MCF 10A (cell line): Measurements from ENCODE around the gene NR2F1-AS1. TPM values are rescaled to one million over a fixed set of nuclear protein-coding genes. Genes with fewer than 3 reads are reported as not detected.

Experiments
- BruUV-seq: library from RNA; stranded (reverse); fragments of 400-500 nt; replicated peaks from 2 replicates; lab custom pipeline; 2021; lab: Mats Ljungman, UMichigan
- CTCF ChIA-PET: fragments of 300-600 bp; sonication (Branson Sonifier 250); formaldehyde crosslinking; extraction: SDS; loops from one replicate; lab custom pipeline; 2021; ENCODE audit warnings: antibody characterized with exemption, inconsistent platforms; lab: Yijun Ruan, JAX
- POLR2A ChIA-PET: fragments of 300-600, 350-650 bp; sonication (Branson Sonifier 250); formaldehyde crosslinking; extraction: SDS; loops from one replicate; lab custom pipeline; 2020; ENCODE audit warnings: antibody characterized with exemption, inconsistent platforms; lab: Yijun Ruan, JAX
- DNase-seq: peaks from one replicate; pipeline ENCODE4 v3.0.0-alpha.2; 2018; ENCODE audit not compliant: unreplicated experiment
- H3K27ac Mint-ChIP-seq: one replicate; pipeline ENCODE4 v1.8.0; 2022; ENCODE audit warnings: mild to moderate bottlenecking, low read depth, mixed read lengths; ENCODE audit not compliant: unreplicated experiment
- H3K27me3 Mint-ChIP-seq: one replicate; pipeline ENCODE4 v1.8.0; 2022; ENCODE audit warnings: mixed read lengths; ENCODE audit not compliant: insufficient read depth, unreplicated experiment
- H3K36me3 Mint-ChIP-seq: one replicate; pipeline ENCODE4 v1.8.0; 2022; ENCODE audit warnings: mild to moderate bottlenecking, moderate library complexity, mixed read lengths; ENCODE audit not compliant: insufficient read depth, unreplicated experiment
- H3K4me1 Mint-ChIP-seq: one replicate; pipeline ENCODE4 v1.8.0; 2022; ENCODE audit warnings: mixed read lengths; ENCODE audit not compliant: insufficient read depth, unreplicated experiment
- H3K4me3 Mint-ChIP-seq: one replicate; pipeline ENCODE4 v1.8.0; 2022; ENCODE audit warnings: mild to moderate bottlenecking, moderate library complexity, mixed read lengths; ENCODE audit not compliant: unreplicated experiment
- H3K9me3 Mint-ChIP-seq: one replicate; pipeline ENCODE4 v1.8.0; 2022; ENCODE audit warnings: mixed read lengths; ENCODE audit not compliant: unreplicated experiment
- CTCF ChIP-seq: fragments of 200-600 bp; IDR thresholded peaks from one replicate; pipeline ENCODE4 v1.8.0; 2022; ENCODE audit warnings: antibody characterized with exemption, mild to moderate bottlenecking; ENCODE audit not compliant: unreplicated experiment
- intact Hi-C: fragments of 100-400 bp; cut with micrococcal nuclease; formaldehyde crosslinking; loops from 2 replicates; pipeline ENCODE4 v1.14.1; 2022
- total RNA-seq: library from RNA; stranded (reverse); gene quantifications from 2 replicates; pipeline ENCODE4 v1.2.3, GENCODE V29; 2022

The NR2F1-AS1 gene
- total RNA-seq, 1 experiment from 2014 or later, result 3.2 TPM

GRCh38 chr5:93587597-93588351 lies 6.8 kb upstream of the NR2F1-AS1 start:
- Mint-ChIP-seq H3K4me1 (peaks cover 5% of the 10 kb centered on the region), H3K36me3 (no peaks in the 10 kb centered on the region), H3K27me3 (no peaks in the 10 kb centered on the region), H3K4me3 (no peak overlapping the region), H3K9me3 (no peaks in the 10 kb centered on the region), H3K27ac (peak overlapping the region; percentile 53)
- intact Hi-C loops, result loop anchor here (10.0 kb wide), 1 partner anchor 153 kb away; no protein-coding TSS in a partner anchor
- no peak for DNase-seq
- CTCF ChIA-PET, result interaction anchor here (0.6 to 3.1 kb wide), 5 partner anchors 10 to 406 kb away, joined by 3 to 13 read pairs (median 3); no protein-coding TSS in a partner anchor
- no peak for TF ChIP-seq CTCF
- POLR2A ChIA-PET, result no interaction called here
- BruUV-seq, result no TSS peak

DNA sequence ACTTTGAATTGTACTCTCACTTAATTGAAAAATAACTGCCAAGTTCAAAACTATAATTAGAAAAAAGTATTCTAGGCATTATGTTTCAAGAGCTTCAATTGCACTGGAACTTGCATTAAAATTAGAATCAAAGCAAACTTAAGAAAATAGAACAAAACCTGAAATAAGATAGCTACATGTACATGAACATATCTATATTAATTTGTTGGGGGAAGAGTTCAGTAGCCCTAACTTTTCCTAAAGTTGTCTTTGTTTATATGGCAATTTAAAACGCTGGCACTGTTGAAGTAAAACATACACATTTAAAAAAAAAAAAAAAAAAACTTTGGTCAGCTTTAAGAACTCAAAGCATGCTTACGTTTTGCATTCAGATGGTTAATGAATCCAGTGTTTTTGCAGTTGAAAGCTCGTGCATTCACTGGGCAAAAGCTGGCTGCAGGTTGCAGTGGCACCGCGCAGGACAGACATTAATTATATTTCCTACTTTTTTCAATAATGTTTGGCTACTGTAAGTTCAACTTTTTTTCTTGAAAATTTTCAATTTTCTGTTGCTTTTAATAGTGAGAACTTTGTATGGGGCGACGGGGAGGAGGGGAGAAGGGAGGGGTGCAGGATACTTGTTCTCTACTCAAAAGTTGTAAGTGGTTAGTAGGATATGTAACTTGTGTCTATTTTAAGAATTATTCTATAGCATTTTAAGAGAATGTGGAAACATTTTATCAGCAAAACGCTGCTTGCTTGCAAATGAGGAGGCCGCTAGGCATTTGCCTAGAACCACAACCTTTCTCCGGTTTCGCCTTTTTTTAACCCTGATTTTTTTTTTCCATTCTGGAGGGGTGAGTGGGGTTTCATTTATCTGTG lies 5.9 kb upstream of the NR2F1-AS1 start:
- POLR2A ChIA-PET, result interaction anchor here (0.6 kb wide), 1 partner anchor 464 kb away, joined by 3 read pairs; no protein-coding TSS in a partner anchor
- TF ChIP-seq CTCF, result no peak
- Mint-ChIP-seq H3K4me1 (peaks cover 5% of the 10 kb centered on the region), H3K9me3 (no peaks in the 10 kb centered on the region), H3K27me3 (no peaks in the 10 kb centered on the region), H3K27ac (no peak overlapping the region), H3K4me3 (no peak overlapping the region), H3K36me3 (no peaks in the 10 kb centered on the region)
- no peak for DNase-seq
- CTCF ChIA-PET, result interaction anchor here (0.6 to 3.1 kb wide), 4 partner anchors 21 to 236 kb away, joined by 3 to 13 read pairs (median 4); no protein-coding TSS in a partner anchor
- intact Hi-C loops, result loop anchor here (10.0 kb wide), 1 partner anchor 152 kb away; no protein-coding TSS in a partner anchor
- BruUV-seq, result no TSS peak

DNA sequence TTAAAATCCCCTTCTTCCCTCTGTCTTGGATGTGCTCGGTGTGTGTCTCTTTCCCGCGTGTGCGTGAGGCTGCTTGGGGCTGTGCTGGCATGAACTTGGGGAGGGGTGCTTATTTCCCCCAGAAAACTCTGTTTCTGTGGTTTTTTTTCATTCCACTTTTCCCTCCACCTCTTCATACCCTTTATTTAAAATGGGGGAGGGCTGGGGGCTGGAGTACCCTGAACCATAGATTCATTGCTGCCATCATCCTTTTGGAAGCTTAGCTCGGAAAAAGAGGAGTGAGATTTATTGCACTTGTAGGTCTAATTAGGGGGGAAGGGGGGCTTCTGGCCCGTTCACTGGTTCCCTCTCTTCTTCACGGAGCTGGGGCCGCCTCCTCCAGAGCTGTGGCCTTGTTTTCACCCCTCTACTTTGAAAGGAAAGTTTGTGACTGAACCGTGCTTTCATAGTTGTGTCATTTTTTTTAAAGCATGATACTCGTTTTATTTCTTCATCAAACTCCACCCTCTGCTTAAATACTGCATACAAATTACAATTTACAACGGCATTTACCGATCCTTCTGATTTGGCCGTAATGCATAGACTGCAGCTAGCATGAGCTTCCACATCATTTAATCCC lies 4.9 kb upstream of the NR2F1-AS1 start:
- ChIA-PET CTCF (interaction anchor here (0.6 to 3.1 kb wide), 4 partner anchors 22 to 991 kb away, joined by 3 to 13 read pairs (median 4); no protein-coding TSS in a partner anchor), POLR2A (no interaction called here)
- Mint-ChIP-seq H3K9me3 (no peaks in the 10 kb centered on the region), H3K27me3 (no peaks in the 10 kb centered on the region), H3K36me3 (no peaks in the 10 kb centered on the region), H3K4me3 (no peak overlapping the region), H3K4me1 (peaks cover 5% of the 10 kb centered on the region), H3K27ac (no peak overlapping the region)
- TF ChIP-seq CTCF, result no peak
- no TSS peak for BruUV-seq
- intact Hi-C loops, result loop anchor here (10.0 kb wide), 1 partner anchor 151 kb away; no protein-coding TSS in a partner anchor
- DNase-seq, result peak; percentile 8
